Gastroesophageal sphincter (tissue), 4 donors: ENCODE data around the gene TEX22. TPM values are rescaled to one million over a fixed set of nuclear protein-coding genes. Genes with fewer than 3 reads are reported as not detected.

ENCODE experiments used
- ATAC-seq: fragments of 150-250 bp; one replicate; pipeline ENCODE4 v1.9.1; 2016; ENCODE audit warnings: mild to moderate bottlenecking, moderate library complexity
- H3K27ac ChIP-seq, 4 donors: fragments of 200-600 bp; sonication (generic) in 3 of 4; 1 replicate in 3 of 4; 2 replicates in 1 of 4; pipeline ENCODE4 v1.5.1; 2016 to 2019
- H3K27me3 ChIP-seq: fragments of 200-600 bp; sonication (generic); one replicate; pipeline ENCODE4 v1.5.1; 2019
- H3K36me3 ChIP-seq, 2 donors: fragments of 200-600 bp; sonication (generic); one replicate each; pipeline ENCODE4 v1.5.1; 2019; ENCODE audit warnings: control low read depth in 1 of 2
- H3K4me1 ChIP-seq, 3 donors: fragments of 200-600 bp; sonication (generic); 1 replicate in 2 of 3; 2 replicates in 1 of 3; pipeline ENCODE4 v1.5.1; 2016 to 2019; ENCODE audit warnings: control low read depth in 2 of 3
- H3K4me3 ChIP-seq, 2 donors: fragments of 200-600 bp; sonication (generic); one replicate each; pipeline ENCODE4 v1.5.1; 2019; ENCODE audit warnings: mild to moderate bottlenecking in 1 of 2, moderate library complexity in 1 of 2
- H3K9me3 ChIP-seq, 3 donors: fragments of 200-600 bp; sonication (generic); one replicate each; pipeline ENCODE4 v1.5.1; 2017 to 2019; ENCODE audit warnings: control low read depth in 2 of 3
- EP300 ChIP-seq: sonication (generic); formaldehyde crosslinking; IDR thresholded peaks from one replicate; pipeline ENCODE4 v1.6.1; 2017; ENCODE audit warnings: antibody characterized with exemption, mild to moderate bottlenecking
- POLR2A ChIP-seq, 2 donors: fragments of 450-650 bp; IDR thresholded peaks; one replicate each; pipeline ENCODE4 v1.6.1; 2017; ENCODE audit warnings: antibody characterized with exemption in 2 of 2, mild to moderate bottlenecking in 2 of 2, moderate library complexity in 1 of 2
- POLR2AphosphoS5 ChIP-seq: sonication (generic); formaldehyde crosslinking; IDR thresholded peaks from one replicate; pipeline ENCODE4 v1.6.1; 2017; ENCODE audit warnings: antibody characterized with exemption
- WGBS, 2 donors: methylation state at CpG; one replicate each; pipeline ENCODE4 v1.1.5; 2018; ENCODE audit warnings: low coverage in 1 of 2; 5-methylcytosine and 5-hydroxymethylcytosine counted together
- total RNA-seq, 4 donors: library from RNA; depleted of rRNA; stranded (reverse); fragments of >200 nt; gene quantifications; one replicate each; pipeline ENCODE4 v1.1.0, GENCODE V29; 2016
- TF ChIP-seq, protein P1 (sequence below), 4 experiments: fragments of 200-600 bp in 2 of 4; fragments of 450-650 bp in 2 of 4; sonication (generic) in 1 of 4; IDR thresholded peaks; one replicate each; pipeline ENCODE4 v1.5.1; 2017 to 2019; ENCODE audit warnings: antibody characterized with exemption in 4 of 4, mild to moderate bottlenecking in 2 of 4, moderate library complexity in 2 of 4

TEX22 gene
- total RNA-seq, 4 donors from 2014 or later: 0.42 TPM; not detected in 3

DNA sequence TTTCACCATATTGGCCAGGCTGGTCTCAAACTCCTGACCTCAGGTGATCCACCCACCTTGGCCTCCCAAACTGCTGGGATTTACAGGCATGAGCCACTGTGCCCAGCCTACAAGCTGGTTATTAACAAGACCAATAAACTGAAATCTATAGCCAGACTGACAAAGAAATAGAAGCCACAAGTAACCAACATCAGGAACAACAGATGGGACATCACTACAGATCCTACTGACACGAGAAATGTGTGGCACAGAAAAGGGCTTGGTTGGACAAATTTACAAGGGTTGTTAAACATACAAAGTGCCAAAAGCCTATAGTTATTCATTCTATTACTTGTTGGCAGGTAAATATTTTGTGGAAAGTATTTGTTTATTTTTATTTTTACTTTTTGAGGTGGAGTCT is 32.9 kb downstream of the TEX22 start:
- ATAC-seq: no peak
- Histone ChIP-seq H3K27me3 (no peaks in the 10 kb centered on the region), H3K9me3 (no peaks in the 10 kb centered on the region), H3K4me1 (no peaks in the 10 kb centered on the region), H3K27ac (peak overlapping the region in 2 of 4 donors; percentile 25 to 65), H3K4me3 (no peak overlapping the region), H3K36me3 (peaks cover 0 to 20% of the 10 kb centered on the region in 2 donors)
- TF ChIP-seq POLR2AphosphoS5: no peak
- 82 to 100% methylated on average over 1 of the region's 1 CpG for WGBS, 2 donors

DNA sequence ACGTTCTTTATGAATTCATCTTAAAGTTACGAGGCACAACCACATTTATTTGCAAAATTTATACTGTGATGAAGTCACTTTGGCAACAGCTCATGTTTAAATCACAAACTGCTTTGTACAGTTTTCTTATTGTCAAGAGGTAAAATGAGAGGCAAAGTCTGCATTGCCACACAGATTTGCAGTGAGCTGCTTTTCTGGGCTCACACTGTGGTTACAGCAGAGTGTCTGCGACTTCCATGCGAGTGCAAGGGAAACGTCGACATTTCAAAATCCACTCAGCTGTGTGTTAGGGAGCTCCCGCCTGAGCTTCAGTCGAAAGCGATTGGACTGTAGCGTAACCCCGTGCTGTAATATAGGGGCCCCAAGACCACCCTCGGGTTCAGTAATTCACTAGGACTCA is 34.3 kb downstream of the TEX22 start:
- no peak for TF ChIP-seq POLR2AphosphoS5
- no peak for TF ChIP-seq POLR2A (IDR thresholded peaks at IDR 0.05)
- TF ChIP-seq, protein P1, sequence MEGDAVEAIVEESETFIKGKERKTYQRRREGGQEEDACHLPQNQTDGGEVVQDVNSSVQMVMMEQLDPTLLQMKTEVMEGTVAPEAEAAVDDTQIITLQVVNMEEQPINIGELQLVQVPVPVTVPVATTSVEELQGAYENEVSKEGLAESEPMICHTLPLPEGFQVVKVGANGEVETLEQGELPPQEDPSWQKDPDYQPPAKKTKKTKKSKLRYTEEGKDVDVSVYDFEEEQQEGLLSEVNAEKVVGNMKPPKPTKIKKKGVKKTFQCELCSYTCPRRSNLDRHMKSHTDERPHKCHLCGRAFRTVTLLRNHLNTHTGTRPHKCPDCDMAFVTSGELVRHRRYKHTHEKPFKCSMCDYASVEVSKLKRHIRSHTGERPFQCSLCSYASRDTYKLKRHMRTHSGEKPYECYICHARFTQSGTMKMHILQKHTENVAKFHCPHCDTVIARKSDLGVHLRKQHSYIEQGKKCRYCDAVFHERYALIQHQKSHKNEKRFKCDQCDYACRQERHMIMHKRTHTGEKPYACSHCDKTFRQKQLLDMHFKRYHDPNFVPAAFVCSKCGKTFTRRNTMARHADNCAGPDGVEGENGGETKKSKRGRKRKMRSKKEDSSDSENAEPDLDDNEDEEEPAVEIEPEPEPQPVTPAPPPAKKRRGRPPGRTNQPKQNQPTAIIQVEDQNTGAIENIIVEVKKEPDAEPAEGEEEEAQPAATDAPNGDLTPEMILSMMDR (IDR thresholded peaks at IDR 0.05): no peak
- TF ChIP-seq EP300: no peak
- 81 to 93% methylated on average over 2 to 10 of the region's 12 CpGs for WGBS, 2 donors
- no peak overlapping the region for H3K27ac ChIP-seq

DNA sequence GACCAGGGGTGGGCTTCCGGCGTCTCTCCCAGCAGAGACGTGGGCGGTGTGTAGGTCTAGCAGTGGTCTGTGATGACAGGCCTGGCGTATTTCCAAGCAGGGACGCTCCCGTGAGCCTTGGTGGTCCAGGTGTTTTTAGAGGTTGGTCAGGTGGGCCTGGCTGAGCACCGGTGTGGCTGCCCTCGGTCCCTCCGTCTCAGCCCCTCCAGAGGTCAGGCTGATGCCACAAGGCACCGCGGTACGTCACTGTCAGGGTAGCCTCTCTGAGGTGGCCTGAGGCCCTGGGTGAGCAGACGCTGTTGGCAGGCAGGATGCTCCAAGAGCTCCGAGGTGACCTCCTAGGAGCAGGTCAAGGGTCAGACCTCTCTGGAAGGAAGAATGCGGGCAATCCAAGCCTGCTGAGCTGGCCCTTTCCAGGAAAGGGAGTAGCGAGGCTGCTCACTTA is 34.8 kb downstream of the TEX22 start:
- H3K27ac ChIP-seq: no peak overlapping the region
- H3K9me3 ChIP-seq: no peaks in the 10 kb centered on the region
- H3K36me3 ChIP-seq: peaks cover 0 to 7% of the 10 kb centered on the region in 2 donors
- ATAC-seq: no peak
- peaks cover 0 to 18% (median 0%) of the 10 kb centered on the region in 3 donors for H3K4me1 ChIP-seq
- no peaks in the 10 kb centered on the region for H3K27me3 ChIP-seq
- TF ChIP-seq POLR2AphosphoS5 (no peak), POLR2A (IDR thresholded peaks at IDR 0.05) (no peak), EP300 (no peak)
- TF ChIP-seq, protein P1 (IDR thresholded peaks at IDR 0.05): no peak
- no CpG with 5 or more reads among the region's 17 CpGs for WGBS, 2 donors
- H3K4me3 ChIP-seq: no peak overlapping the region

More for the DNA sequence above, 34.3 kb downstream of the TEX22 start:
- no peaks in the 10 kb centered on the region for H3K27me3 ChIP-seq
- H3K4me3 ChIP-seq: no peak overlapping the region
- peaks cover 0 to 6% of the 10 kb centered on the region in 2 donors for H3K36me3 ChIP-seq
- peaks cover 0 to 13% (median 0%) of the 10 kb centered on the region in 3 donors for H3K4me1 ChIP-seq
- no peak for ATAC-seq
- H3K9me3 ChIP-seq: no peaks in the 10 kb centered on the region

DNA sequence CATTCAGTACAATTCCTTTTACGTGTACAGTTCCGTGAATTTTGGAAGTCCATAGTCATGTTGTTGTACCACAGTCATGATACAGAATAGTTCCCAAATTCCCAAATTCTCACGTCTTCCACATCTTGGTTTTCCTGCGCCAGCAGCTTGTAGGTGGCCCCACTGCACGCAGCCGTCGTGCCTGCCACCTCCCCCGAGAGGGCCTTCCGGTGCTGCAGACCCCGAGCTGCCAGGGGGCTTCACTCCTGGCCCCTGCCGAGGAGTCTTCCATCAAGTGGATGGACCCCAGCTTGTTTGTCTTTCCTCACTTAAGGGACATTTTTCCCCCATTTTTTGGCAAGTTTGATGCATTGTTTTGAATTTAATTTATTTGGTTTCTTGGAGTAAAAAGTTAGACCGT is 38.1 kb downstream of the TEX22 start:
- Histone ChIP-seq H3K9me3 (no peaks in the 10 kb centered on the region), H3K4me1 (peaks cover 0 to 42% (median 0%) of the 10 kb centered on the region in 3 donors), H3K27ac (no peak overlapping the region), H3K4me3 (no peak overlapping the region), H3K27me3 (no peaks in the 10 kb centered on the region), H3K36me3 (peaks cover 0 to 39% of the 10 kb centered on the region in 2 donors)
- TF ChIP-seq, protein P1 (IDR thresholded peaks at IDR 0.05): no peak
- TF ChIP-seq POLR2AphosphoS5: no peak
- no peak for TF ChIP-seq POLR2A (IDR thresholded peaks at IDR 0.05)
- no peak for TF ChIP-seq EP300
- no peak for ATAC-seq
- 78 to 86% methylated on average over 10 to 12 of the region's 12 CpGs for WGBS, 2 donors

DNA sequence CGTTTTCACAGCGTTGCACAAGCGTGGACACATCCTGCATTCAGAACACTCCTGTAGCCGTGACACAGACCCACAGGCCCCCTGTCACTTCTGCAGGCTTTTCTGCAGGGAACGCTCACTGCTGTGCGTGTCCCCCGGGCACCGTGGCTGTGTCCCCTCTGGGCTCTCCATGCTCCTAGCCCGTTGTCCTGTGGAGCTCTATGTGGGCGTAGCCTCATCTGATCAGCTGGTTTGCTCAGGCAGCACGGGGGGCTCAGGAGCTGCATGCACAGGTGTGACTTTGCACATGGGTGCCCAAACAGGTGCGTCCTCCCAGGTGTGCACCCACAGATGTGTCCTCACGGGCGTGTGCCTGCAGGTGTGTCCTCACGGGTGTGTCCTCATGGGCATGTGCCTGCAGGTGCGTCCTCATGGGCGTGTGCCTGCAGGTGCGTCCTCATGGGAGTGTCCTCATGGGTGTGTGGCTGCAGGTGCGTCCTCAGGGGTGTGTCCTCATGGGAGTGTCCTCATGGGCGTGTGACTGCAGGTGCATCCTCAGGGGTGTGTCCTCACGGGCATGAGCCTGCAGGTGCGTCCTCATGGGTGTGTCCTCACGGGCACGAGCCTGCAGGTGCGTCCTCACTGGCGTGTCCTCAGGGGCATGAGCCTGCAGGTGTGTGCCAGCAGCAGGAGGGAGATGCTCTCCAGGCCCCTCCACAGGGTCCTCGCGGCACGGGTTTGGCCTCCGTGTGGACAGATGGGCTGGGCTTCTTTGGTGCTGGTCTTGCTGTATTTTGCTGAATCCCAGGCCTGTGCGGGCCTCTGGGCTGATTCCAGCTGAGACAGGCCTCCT is 38.8 kb downstream of the TEX22 start:
- 90 to 94% methylated on average over 2 to 4 of the region's 31 CpGs for WGBS, 2 donors
- no peak overlapping the region for H3K4me3 ChIP-seq
- no peak for ATAC-seq
- TF ChIP-seq POLR2AphosphoS5: no peak
- TF ChIP-seq, protein P1 (IDR thresholded peaks at IDR 0.05): no peak
- no peak for TF ChIP-seq POLR2A (IDR thresholded peaks at IDR 0.05)
- TF ChIP-seq EP300: no peak
- peaks cover 0 to 38% of the 10 kb centered on the region in 2 donors for H3K36me3 ChIP-seq
- no peak overlapping the region for H3K27ac ChIP-seq
- no peaks in the 10 kb centered on the region for H3K9me3 ChIP-seq
- peaks cover 0 to 42% (median 0%) of the 10 kb centered on the region in 3 donors for H3K4me1 ChIP-seq
- H3K27me3 ChIP-seq: no peaks in the 10 kb centered on the region
